OCI-LY7 (cell line): ENCODE results near the gene CEP68. TPM values are rescaled to one million over a fixed set of nuclear protein-coding genes. Genes with fewer than 3 reads are reported as not detected.

Experiments used
- BruUV-seq: library from RNA; stranded (reverse); fragments of 400-500 nt; replicated peaks from 2 replicates; lab custom pipeline; 2021; lab: Mats Ljungman, UMichigan
- CTCF ChIA-PET: fragments of 300-600 bp; sonication (Branson Sonifier 250); formaldehyde crosslinking; loops from one replicate; lab custom pipeline; 2022; ENCODE audit warnings: antibody characterized with exemption; ENCODE audit not compliant: unreplicated experiment; lab: Charles Lee
- POLR2A ChIA-PET: fragments of 300-600 bp; sonication (Branson Sonifier 250); formaldehyde crosslinking; loops from one replicate; lab custom pipeline; 2022; ENCODE audit warnings: antibody characterized with exemption; lab: Charles Lee
- DNase-seq: peaks from one replicate; pipeline ENCODE4 v3.0.0-alpha.2; 2015; ENCODE audit warnings: low spot score
- H2AFZ ChIP-seq: fragments of 200-600 bp; sonication (generic), shearing (Covaris generic); 2 replicates; pipeline ENCODE4 v1.6.1; 2014; ENCODE audit warnings: mild to moderate bottlenecking, antibody characterized with exemption, low read length, moderate library complexity
- H3K27ac ChIP-seq: fragments of 200-600 bp; sonication (generic); 2 replicates; pipeline ENCODE4 v1.5.1; 2014; ENCODE audit warnings: mixed run types, low read depth, mild to moderate bottlenecking, moderate library complexity, low read length, inconsistent platforms; ENCODE audit not compliant: poor library complexity, severe bottlenecking
- H3K36me3 ChIP-seq: fragments of 200-600 bp; sonication (generic); 2 replicates; pipeline ENCODE4 v1.6.1; 2014; ENCODE audit warnings: mild to moderate bottlenecking, antibody characterized with exemption, low read length, moderate library complexity, mixed read lengths; ENCODE audit not compliant: insufficient read depth
- H3K4me1 ChIP-seq: fragments of 200-600 bp; sonication (generic); 2 replicates; pipeline ENCODE4 v1.5.1; 2014; ENCODE audit warnings: mild to moderate bottlenecking, low read length; ENCODE audit not compliant: insufficient read depth, poor library complexity, severe bottlenecking
- H3K4me2 ChIP-seq: fragments of 200-600 bp; sonication (generic); 2 replicates; pipeline ENCODE4 v1.6.1; 2014; ENCODE audit warnings: mild to moderate bottlenecking, low read length
- H3K4me3 ChIP-seq: fragments of 200-600 bp; sonication (generic); 2 replicates; pipeline ENCODE4 v1.5.1; 2014; ENCODE audit warnings: mild to moderate bottlenecking, low read depth, low read length; ENCODE audit not compliant: poor library complexity, severe bottlenecking
- H3K79me2 ChIP-seq: fragments of 200-600 bp; sonication (generic); 2 replicates; pipeline ENCODE4 v1.6.1; 2016; ENCODE audit warnings: low read depth, mild to moderate bottlenecking, low read length, moderate library complexity, mixed read lengths; ENCODE audit not compliant: insufficient read depth
- H3K9me2 ChIP-seq: fragments of 200-600 bp; sonication (generic); 2 replicates; pipeline ENCODE4 v1.6.1; 2016; ENCODE audit warnings: mild to moderate bottlenecking, low read length, mixed read lengths; ENCODE audit not compliant: insufficient read depth
- H3K9me3 ChIP-seq: fragments of 200-600 bp; sonication (generic); 2 replicates; pipeline ENCODE4 v1.6.1; 2014; ENCODE audit warnings: mild to moderate bottlenecking, mixed run types, low read length, mixed read lengths
- H4K20me1 ChIP-seq: fragments of 200-600 bp; sonication (generic); 2 replicates; pipeline ENCODE4 v1.6.1; 2014; ENCODE audit warnings: mild to moderate bottlenecking, antibody characterized with exemption, low read length, moderate library complexity, mixed read lengths; ENCODE audit not compliant: insufficient read depth
- EZH2phosphoT487 ChIP-seq: fragments of 200-600 bp; sonication (generic); IDR thresholded peaks from 2 replicates; pipeline ENCODE4 v1.6.1; 2018; ENCODE audit warnings: low read depth, borderline replicate concordance, mild to moderate bottlenecking, mixed run types, antibody characterized with exemption, low read length, moderate library complexity, mixed read lengths
- intact Hi-C: fragments of 100-400 bp; cut with micrococcal nuclease; formaldehyde crosslinking; loops from one replicate; pipeline ENCODE4 v1.10.0; 2022; ENCODE audit not compliant: unreplicated experiment
- total RNA-seq, 2 experiments: library from RNA; depleted of rRNA in 1 of 2; stranded (reverse); fragments of >200 nt in 1 of 2; shearing (Covaris generic) in 1 of 2; gene quantifications; 2 replicates each; pipeline ENCODE4 v1.2.3, GENCODE V29; 2014 to 2022
- TF ChIP-seq, protein P1 (sequence below): fragments of 200-600 bp; sonication (generic); conservative IDR thresholded peaks from 2 replicates; pipeline ENCODE4 v1.5.1; 2014; ENCODE audit warnings: mild to moderate bottlenecking, antibody characterized with exemption, low read length, moderate library complexity, mixed read lengths

The CEP68 gene
- total RNA-seq, 2 experiments from 2014 or later = 8.7 to 17.1 TPM

DNA sequence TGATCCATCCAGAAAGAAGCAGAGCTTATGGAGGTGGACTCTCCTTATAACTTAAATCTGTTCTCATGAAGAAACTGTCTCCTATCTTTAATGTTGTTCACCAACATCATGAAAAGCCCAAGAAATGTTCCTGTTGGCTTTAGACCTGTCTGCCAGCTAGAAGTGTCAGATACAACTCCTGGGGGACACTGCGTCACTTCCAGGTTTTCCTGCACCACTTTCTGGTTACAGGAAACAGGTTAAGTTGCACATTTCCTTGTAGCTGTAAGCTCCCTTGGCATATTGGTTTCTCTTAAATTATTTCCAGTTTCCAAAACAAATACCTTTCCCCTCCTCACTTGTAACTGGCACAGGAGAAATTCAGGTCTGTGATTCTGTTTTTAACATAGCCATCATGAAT, 2.9 kb downstream of the CEP68 start:
- Histone ChIP-seq H3K4me3 (no peak overlapping the region), H3K36me3 (no peaks in the 10 kb centered on the region), H3K9me3 (no peaks in the 10 kb centered on the region), H3K79me2 (peaks cover 20% of the 10 kb centered on the region; the same call in 1 of the 2 replicates), H4K20me1 (no peaks in the 10 kb centered on the region), H3K27ac (no peak overlapping the region), H2AFZ (no peak overlapping the region), H3K4me1 (peaks cover 46% of the 10 kb centered on the region), H3K9me2 (no peaks in the 10 kb centered on the region), H3K4me2 (peak overlapping the region; percentile 16; the same call in 1 of the 2 replicates)
- TF ChIP-seq EZH2phosphoT487 = no peak
- TF ChIP-seq, protein P1, sequence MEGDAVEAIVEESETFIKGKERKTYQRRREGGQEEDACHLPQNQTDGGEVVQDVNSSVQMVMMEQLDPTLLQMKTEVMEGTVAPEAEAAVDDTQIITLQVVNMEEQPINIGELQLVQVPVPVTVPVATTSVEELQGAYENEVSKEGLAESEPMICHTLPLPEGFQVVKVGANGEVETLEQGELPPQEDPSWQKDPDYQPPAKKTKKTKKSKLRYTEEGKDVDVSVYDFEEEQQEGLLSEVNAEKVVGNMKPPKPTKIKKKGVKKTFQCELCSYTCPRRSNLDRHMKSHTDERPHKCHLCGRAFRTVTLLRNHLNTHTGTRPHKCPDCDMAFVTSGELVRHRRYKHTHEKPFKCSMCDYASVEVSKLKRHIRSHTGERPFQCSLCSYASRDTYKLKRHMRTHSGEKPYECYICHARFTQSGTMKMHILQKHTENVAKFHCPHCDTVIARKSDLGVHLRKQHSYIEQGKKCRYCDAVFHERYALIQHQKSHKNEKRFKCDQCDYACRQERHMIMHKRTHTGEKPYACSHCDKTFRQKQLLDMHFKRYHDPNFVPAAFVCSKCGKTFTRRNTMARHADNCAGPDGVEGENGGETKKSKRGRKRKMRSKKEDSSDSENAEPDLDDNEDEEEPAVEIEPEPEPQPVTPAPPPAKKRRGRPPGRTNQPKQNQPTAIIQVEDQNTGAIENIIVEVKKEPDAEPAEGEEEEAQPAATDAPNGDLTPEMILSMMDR = no peak
- ChIA-PET POLR2A (interaction anchor here (1.3 to 2.1 kb wide), 6 partner anchors 12 to 127 kb away, joined by 3 to 5 read pairs (median 4); no protein-coding TSS in a partner anchor), CTCF (interaction anchor here (1.1 kb wide), 1 partner anchor 110 kb away, joined by 3 read pairs; no protein-coding TSS in a partner anchor)
- BruUV-seq = no TSS peak
- no peak for DNase-seq
- intact Hi-C loops = loop anchor here (5.0 kb wide), 2 partner anchors 378 to 498 kb away; no protein-coding TSS in a partner anchor

DNA sequence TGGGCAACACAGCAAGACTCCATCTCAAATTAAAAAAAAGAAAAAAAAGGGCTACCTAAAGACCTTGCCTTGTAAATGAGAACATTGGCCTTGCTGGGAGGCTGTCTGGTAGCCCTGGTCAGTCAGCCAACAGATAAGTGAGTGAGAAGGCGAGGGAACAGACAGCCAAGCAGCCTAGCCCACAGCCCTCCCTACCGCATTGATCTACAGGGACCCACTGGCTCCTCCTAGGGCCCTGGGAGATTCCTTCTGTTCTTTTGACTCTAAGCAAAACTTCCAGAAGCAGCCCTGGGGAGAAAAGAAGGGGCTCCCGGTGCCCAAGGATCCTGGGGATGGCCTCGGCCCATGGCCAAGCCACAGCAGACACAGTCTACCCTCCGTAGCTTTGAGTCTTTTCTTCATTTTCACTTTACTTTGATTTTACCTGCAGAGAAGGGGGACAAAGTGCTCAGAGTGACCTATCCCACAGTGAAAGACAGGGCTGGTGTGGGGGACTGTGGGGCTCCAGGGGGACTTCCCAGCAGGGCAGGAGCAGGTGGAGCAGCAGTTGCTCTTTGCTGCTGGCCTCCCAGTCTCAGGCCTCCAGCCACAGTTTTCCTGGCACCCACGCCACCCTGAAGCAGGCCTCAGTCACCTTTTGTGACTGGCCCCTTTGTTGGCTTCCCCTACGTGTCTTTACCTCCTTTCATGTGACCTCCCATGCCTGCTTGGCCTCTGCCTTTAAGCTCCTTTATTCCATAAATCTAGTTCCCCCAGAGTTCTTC, 5.1 kb downstream of the CEP68 start:
- Histone ChIP-seq H2AFZ (no peak overlapping the region), H3K4me2 (no peak overlapping the region), H3K79me2 (peaks cover 12% of the 10 kb centered on the region; the same call in 1 of the 2 replicates), H3K4me1 (peaks cover 46% of the 10 kb centered on the region), H3K9me2 (no peaks in the 10 kb centered on the region), H3K27ac (no peak overlapping the region), H3K9me3 (no peaks in the 10 kb centered on the region), H3K4me3 (no peak overlapping the region), H4K20me1 (no peaks in the 10 kb centered on the region), H3K36me3 (no peaks in the 10 kb centered on the region)
- intact Hi-C loops = no loop called here
- ChIA-PET CTCF (no interaction called here), POLR2A (interaction anchor here (1.1 kb wide), 1 partner anchor 144 kb away, joined by 7 read pairs; no protein-coding TSS in a partner anchor)
- TF ChIP-seq, protein P1 = no peak
- no peak for TF ChIP-seq EZH2phosphoT487
- DNase-seq = no peak
- BruUV-seq = no TSS peak

DNA sequence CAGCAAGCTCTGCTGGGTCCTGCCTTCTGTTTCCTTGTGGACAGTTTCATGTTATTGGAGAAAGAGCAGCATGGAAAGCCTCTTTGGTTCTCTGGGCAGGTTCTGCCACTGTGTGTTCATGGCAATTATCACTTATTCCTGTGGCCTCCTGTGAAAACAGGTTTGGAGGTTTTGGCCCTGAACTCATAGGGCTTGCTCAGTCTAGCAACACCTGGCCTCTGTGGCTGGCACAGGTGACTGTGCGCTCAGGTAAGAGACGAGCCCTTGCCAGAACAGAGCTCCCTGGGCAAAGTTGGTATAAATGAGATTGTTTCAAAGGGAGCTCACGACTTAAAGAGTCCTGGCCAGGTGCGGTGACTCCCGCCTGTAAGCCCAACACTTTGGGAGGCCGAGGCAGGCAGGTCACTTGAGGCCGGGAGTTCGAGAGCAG, 5.7 kb downstream of the CEP68 start:
- Histone ChIP-seq H3K27ac (no peak overlapping the region), H3K36me3 (no peaks in the 10 kb centered on the region), H2AFZ (no peak overlapping the region), H3K9me2 (no peaks in the 10 kb centered on the region), H3K4me1 (peaks cover 46% of the 10 kb centered on the region), H3K4me2 (no peak overlapping the region), H3K4me3 (no peak overlapping the region), H3K79me2 (peaks cover 12% of the 10 kb centered on the region; the same call in 1 of the 2 replicates), H3K9me3 (no peaks in the 10 kb centered on the region), H4K20me1 (no peaks in the 10 kb centered on the region)
- ChIA-PET CTCF (no interaction called here), POLR2A (interaction anchor here (0.6 kb wide), 1 partner anchor 29 kb away, joined by 6 read pairs; no protein-coding TSS in a partner anchor)
- TF ChIP-seq, protein P1 = no peak
- no peak for TF ChIP-seq EZH2phosphoT487
- BruUV-seq = no TSS peak
- no peak for DNase-seq
- intact Hi-C loops = no loop called here
